ENCODE data around the gene IMPACT. TPM values are rescaled to one million over a fixed set of nuclear protein-coding genes. Genes with fewer than 3 reads are reported as not detected.

IMPACT gene
- total RNA-seq, 2 experiments from 2014 or later = 8.4 to 10.6 TPM

DNA sequence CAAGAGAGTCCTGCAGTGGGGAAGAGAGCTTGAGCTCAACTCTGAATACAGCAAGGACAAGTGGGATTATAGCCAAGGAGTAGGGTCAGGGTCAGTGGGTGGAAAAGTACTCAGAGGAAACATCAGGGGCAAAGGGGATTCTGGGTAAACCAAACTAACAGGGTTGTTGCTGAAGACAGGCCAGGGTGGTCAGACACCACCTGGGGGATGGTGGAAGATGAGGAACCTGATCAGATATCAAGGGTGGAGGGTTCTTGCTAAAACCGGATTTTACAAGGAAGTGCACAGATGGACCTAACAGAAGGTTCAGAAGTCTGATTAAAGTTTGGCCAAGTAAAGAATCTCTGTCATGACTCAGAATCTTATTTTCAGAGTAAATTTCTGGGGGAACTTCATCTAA, 45.3 kb upstream of the IMPACT start:
- Histone ChIP-seq H3K36me3 (ENCODE audit: insufficient read depth, low read length) (no peaks in the 10 kb centered on the region), H3K4me1 (ENCODE audit: insufficient read depth, low read length) (no peaks in the 10 kb centered on the region), H3K27ac (ENCODE audit: low read depth in 1 of 2, low read length in 2 of 2) (no peak overlapping the region), H3K9me3 (ENCODE audit: control insufficient read depth in 1 of 2, insufficient read depth in 1 of 2, low read length in 2 of 2) (no peaks in the 10 kb centered on the region), H3K27me3 (ENCODE audit: control insufficient read depth in 1 of 2, insufficient read depth in 2 of 2, low read length in 2 of 2) (no peaks in the 10 kb centered on the region), H3K4me3 (ENCODE audit: low read length) (no peak overlapping the region)
- no peak for ATAC-seq (ENCODE audit: poor library complexity)
- TF ChIP-seq, protein P1, sequence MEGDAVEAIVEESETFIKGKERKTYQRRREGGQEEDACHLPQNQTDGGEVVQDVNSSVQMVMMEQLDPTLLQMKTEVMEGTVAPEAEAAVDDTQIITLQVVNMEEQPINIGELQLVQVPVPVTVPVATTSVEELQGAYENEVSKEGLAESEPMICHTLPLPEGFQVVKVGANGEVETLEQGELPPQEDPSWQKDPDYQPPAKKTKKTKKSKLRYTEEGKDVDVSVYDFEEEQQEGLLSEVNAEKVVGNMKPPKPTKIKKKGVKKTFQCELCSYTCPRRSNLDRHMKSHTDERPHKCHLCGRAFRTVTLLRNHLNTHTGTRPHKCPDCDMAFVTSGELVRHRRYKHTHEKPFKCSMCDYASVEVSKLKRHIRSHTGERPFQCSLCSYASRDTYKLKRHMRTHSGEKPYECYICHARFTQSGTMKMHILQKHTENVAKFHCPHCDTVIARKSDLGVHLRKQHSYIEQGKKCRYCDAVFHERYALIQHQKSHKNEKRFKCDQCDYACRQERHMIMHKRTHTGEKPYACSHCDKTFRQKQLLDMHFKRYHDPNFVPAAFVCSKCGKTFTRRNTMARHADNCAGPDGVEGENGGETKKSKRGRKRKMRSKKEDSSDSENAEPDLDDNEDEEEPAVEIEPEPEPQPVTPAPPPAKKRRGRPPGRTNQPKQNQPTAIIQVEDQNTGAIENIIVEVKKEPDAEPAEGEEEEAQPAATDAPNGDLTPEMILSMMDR (IDR thresholded peaks at IDR 0.05) = no peak
- ChIA-PET POLR2A (no interaction called here), CTCF (no interaction called here)
- no peaks in the 10 kb centered on the region for H3K27me3 Mint-ChIP-seq
- no peaks in the 10 kb centered on the region for H3K9me3 Mint-ChIP-seq
- H3K36me3 Mint-ChIP-seq (ENCODE audit: low read depth) = no peaks in the 10 kb centered on the region
- H3K27ac Mint-ChIP-seq = no peak overlapping the region
- no peaks in the 10 kb centered on the region for H3K4me1 Mint-ChIP-seq (ENCODE audit: low read depth)
- no peak for DNase-seq
- H3K4me3 Mint-ChIP-seq = no peak overlapping the region
- intact Hi-C loops (cut with DNase I, micrococcal nuclease) = no loop called here

DNA sequence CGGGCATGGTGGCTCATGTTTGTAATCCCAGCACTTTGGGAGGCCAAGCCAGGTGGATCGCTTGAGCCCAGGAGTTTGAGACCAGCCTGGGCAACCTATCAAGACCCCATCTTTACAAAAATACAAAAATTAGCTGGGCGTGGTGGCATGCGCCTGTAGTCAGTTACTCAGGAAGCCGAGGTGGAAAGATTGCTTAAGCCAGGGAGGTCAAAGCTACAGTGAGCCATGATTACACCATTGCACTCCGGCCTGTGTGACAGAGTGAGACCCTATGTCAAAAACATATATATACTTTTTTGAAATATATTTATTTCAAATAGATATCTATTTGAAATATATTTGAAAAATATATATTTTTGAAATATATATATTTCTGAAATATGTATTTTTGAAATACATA, 39.8 kb upstream of the IMPACT start:
- ChIA-PET POLR2A (no interaction called here), CTCF (no interaction called here)
- no peaks in the 10 kb centered on the region for H3K9me3 Mint-ChIP-seq
- H3K27me3 Mint-ChIP-seq = peaks cover 4% of the 10 kb centered on the region
- Histone ChIP-seq H3K27me3 (ENCODE audit: control insufficient read depth in 1 of 2, insufficient read depth in 2 of 2, low read length in 2 of 2) (no peaks in the 10 kb centered on the region), H3K4me3 (ENCODE audit: low read length) (no peak overlapping the region), H3K4me1 (ENCODE audit: insufficient read depth, low read length) (no peaks in the 10 kb centered on the region), H3K27ac (ENCODE audit: low read depth in 1 of 2, low read length in 2 of 2) (no peak overlapping the region), H3K9me3 (ENCODE audit: control insufficient read depth in 1 of 2, insufficient read depth in 1 of 2, low read length in 2 of 2) (no peaks in the 10 kb centered on the region), H3K36me3 (ENCODE audit: insufficient read depth, low read length) (no peaks in the 10 kb centered on the region)
- no peak overlapping the region for H3K4me3 Mint-ChIP-seq
- intact Hi-C loops (cut with DNase I, micrococcal nuclease) = no loop called here
- DNase-seq = no peak
- TF ChIP-seq, protein P1 (IDR thresholded peaks at IDR 0.05) = no peak
- no peak overlapping the region for H3K27ac Mint-ChIP-seq
- H3K36me3 Mint-ChIP-seq (ENCODE audit: low read depth) = no peaks in the 10 kb centered on the region
- no peaks in the 10 kb centered on the region for H3K4me1 Mint-ChIP-seq (ENCODE audit: low read depth)
- ATAC-seq (ENCODE audit: poor library complexity) = no peak

- H3K27me3 Mint-ChIP-seq = peaks cover 4% of the 10 kb centered on the region
- DNase-seq = no peak
- intact Hi-C loops (cut with DNase I, micrococcal nuclease) = no loop called here
- ChIA-PET CTCF (interaction anchor here (0.6 kb wide), 1 partner anchor 227 kb away, joined by 3 read pairs; no protein-coding TSS in a partner anchor), POLR2A (no interaction called here)
- no peak overlapping the region for H3K27ac ChIP-seq (ENCODE audit: low read depth in 1 of 2, low read length in 2 of 2)
- H3K36me3 ChIP-seq (ENCODE audit: insufficient read depth, low read length) = no peaks in the 10 kb centered on the region
- no peak overlapping the region for H3K27ac Mint-ChIP-seq
- H3K4me3 Mint-ChIP-seq = no peak overlapping the region
- no peak for ATAC-seq (ENCODE audit: poor library complexity)
- H3K4me3 ChIP-seq (ENCODE audit: low read length) = no peak overlapping the region
- H3K4me1 Mint-ChIP-seq (ENCODE audit: low read depth) = no peaks in the 10 kb centered on the region
- no peaks in the 10 kb centered on the region for H3K36me3 Mint-ChIP-seq (ENCODE audit: low read depth)
- H3K9me3 ChIP-seq (ENCODE audit: control insufficient read depth in 1 of 2, insufficient read depth in 1 of 2, low read length in 2 of 2) = no peaks in the 10 kb centered on the region
- no peaks in the 10 kb centered on the region for H3K4me1 ChIP-seq (ENCODE audit: insufficient read depth, low read length)
- H3K27me3 ChIP-seq (ENCODE audit: control insufficient read depth in 1 of 2, insufficient read depth in 2 of 2, low read length in 2 of 2) = no peaks in the 10 kb centered on the region
- TF ChIP-seq, protein P1 (IDR thresholded peaks at IDR 0.05) = no peak
- no peaks in the 10 kb centered on the region for H3K9me3 Mint-ChIP-seq
Measured at GRCh38 chr18:24388957-24389356, 37.5 kb upstream of the IMPACT start.
